Omental fat pad (tissue), 4 donors: ENCODE data around the gene MLC1. TPM values are rescaled to one million over a fixed set of nuclear protein-coding genes. Genes with fewer than 3 reads are reported as not detected.

ENCODE experiments used
- ATAC-seq: fragments of 150-250 bp; one replicate; pipeline ENCODE4 v1.9.1; 2016; ENCODE audit warnings: mild to moderate bottlenecking, moderate library complexity; ENCODE audit not compliant: low FRiP score
- DNase-seq: peaks from one replicate; pipeline ENCODE4 v3.0.0-alpha.2; 2019; ENCODE audit warnings: low spot score
- total RNA-seq, 4 donors: library from RNA; depleted of rRNA; stranded (reverse); fragments of >200 nt; gene quantifications; one replicate each; pipeline ENCODE4 v1.1.0, GENCODE V29; 2016
- TF ChIP-seq, protein P1 (sequence below), 3 donors: fragments of 450-650 bp; IDR thresholded peaks; one replicate each; pipeline ENCODE4 v1.5.1; 2016 to 2017; ENCODE audit warnings: antibody characterized with exemption in 3 of 3, mild to moderate bottlenecking in 3 of 3, moderate library complexity in 2 of 3

Gene MLC1
- total RNA-seq, 4 donors from 2014 or later = 0.44 TPM; not detected in 3

DNA sequence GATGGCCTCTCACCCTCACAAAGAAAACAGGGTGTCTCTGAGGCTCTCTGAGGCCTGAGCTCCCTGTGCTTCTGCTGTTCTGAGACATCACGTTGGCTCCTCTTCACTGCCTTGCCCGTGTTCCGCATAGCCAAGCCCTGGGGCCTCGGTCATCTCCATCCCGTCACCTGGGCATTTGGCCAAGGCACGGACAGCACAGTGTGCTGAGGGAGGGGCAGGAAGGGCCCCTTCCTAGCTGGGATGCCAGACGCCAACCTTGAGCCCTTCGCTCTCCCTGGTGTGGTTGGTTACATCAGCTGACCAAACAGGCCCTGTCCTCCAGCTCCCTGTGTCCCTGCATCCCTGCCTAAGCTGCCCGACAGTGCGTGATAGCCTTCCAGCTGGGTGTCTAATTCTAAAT lies 30.5 kb upstream of the MLC1 start:
- TF ChIP-seq, protein P1, sequence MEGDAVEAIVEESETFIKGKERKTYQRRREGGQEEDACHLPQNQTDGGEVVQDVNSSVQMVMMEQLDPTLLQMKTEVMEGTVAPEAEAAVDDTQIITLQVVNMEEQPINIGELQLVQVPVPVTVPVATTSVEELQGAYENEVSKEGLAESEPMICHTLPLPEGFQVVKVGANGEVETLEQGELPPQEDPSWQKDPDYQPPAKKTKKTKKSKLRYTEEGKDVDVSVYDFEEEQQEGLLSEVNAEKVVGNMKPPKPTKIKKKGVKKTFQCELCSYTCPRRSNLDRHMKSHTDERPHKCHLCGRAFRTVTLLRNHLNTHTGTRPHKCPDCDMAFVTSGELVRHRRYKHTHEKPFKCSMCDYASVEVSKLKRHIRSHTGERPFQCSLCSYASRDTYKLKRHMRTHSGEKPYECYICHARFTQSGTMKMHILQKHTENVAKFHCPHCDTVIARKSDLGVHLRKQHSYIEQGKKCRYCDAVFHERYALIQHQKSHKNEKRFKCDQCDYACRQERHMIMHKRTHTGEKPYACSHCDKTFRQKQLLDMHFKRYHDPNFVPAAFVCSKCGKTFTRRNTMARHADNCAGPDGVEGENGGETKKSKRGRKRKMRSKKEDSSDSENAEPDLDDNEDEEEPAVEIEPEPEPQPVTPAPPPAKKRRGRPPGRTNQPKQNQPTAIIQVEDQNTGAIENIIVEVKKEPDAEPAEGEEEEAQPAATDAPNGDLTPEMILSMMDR (IDR thresholded peaks at IDR 0.05) = no peak
- ATAC-seq (no peak), DNase-seq (no peak)

DNA sequence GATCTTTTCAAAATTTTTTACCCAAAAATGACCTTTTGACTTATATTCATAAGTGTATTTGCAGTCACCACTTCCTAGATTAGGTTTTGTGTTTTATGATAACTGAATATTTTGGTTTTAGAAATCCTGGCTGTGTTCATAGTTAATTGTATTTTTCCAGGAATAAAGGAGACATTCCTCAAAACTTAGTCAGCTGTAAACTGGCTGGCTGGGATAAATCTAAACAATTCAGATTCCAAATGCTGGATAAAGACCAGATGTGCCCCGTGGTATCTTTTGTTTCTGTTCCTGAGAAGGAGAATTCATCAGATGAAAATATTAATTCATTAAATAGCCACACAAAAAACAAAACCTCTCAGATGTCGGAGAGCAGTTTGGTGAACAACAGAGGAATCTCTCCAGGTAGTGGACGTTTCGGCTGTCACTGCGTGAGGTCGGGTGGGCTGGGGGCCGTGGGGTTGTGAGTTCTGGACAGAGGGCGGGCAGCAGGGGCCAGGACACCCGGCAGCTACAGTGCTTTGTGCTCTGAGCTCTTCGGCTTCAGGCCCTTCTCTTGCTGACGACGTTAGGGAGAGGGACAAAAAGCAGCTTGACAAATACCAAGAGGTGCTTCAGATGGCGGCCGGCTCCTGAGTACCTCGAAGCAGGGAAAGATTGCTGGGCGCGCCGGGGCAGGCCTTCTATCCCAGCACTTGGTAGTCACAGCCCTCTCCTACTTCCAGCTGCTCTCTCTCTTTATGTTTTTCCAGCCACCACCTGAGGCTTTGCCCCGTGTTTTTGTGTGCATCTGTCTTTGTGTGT lies 29.2 kb upstream of the MLC1 start:
- DNase-seq = no peak
- TF ChIP-seq, protein P1 (IDR thresholded peaks at IDR 0.05) = no peak
- ATAC-seq = no peak

DNA sequence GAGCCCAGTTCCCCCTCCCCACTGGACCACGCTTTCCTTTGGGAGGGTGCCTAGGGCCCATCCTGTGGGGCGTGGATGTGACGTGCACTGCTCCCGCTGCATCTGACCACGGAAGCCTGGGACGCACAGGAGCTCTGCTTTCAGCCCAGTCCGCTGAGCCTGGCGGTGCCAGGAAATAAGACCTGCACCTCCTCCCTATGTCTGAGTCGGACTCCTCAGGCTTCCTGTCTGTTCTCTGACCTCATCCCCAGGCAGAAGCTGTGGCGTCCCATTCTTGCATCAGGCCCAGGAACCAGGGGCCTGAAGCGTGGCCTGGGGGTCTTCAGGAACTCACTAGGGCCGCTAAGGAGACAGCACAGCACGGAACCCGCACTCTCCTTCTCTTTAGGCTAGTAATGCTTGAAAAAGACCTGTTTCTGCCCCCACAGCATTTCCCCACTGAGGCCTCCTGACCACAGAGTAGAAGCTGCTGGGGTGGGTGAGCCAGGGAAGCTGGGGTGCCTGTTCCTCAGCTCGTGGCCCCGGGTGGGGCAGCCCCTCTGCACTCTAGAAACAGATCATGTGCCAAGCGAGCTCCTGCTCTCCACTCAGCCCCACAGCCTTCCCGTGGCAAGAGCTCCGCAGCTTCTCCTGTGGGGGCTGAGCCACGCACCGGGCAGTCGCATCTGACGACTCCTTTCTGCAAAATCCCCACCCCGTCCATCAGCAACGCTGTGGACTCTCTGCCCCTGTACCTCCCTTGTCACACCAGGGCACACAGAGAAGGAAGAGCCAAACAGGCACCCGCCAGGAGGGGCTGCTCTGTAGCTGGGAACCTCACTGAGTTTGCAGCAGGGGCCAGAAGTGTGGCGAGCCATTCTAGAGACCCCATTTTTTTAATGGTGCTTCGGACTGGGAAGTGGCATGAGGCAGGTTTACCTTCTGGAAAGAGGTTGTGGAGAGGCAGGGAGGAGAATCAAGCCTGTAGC lies 27.2 kb upstream of the MLC1 start:
- ATAC-seq = peak; percentile 70
- DNase-seq = no peak
- TF ChIP-seq, protein P1 (IDR thresholded peaks at IDR 0.05) = no peak

DNA sequence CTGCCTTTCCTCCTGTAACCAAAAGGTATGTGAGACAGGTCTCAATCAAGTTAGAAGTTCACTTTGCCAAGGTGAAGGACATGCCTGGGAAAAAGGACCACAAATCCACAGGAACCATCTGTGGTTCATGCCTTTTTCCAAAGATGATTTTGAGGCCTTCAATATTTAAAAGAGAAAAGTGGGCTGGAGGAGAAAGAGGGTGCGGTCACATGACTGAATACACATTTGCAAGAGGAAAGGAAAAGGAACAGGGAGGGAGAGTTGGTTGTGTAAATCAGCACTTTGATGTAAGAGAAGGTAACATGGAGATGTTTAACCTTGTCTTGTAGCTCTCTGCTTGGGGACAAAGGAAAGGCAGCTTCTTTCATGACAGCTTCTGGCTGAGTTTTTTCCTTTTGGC lies 25.8 kb upstream of the MLC1 start:
- TF ChIP-seq, protein P1 (IDR thresholded peaks at IDR 0.05) = no peak
- ATAC-seq = no peak
- DNase-seq = no peak

DNA sequence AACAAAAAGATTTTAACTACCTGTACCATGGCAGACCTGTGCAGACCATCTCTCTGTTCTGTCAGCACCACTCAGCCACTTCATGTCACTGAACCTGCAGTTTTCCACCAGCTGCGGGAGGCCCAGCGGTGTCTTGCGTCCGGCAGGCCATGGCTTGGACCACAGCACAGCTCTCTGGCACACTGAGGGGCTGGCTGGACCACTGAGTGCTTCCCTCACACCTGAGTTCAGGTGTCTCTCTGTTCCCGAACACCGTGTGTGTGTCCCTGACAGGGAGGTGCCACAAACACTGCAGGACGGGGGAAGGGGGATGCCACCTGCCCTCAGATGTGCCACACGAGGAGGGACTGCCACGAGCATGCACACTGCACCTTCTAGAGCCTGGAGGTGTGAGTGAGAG lies 22.3 kb upstream of the MLC1 start:
- ATAC-seq (no peak), DNase-seq (no peak)
- TF ChIP-seq, protein P1 (IDR thresholded peaks at IDR 0.05) = no peak

DNA sequence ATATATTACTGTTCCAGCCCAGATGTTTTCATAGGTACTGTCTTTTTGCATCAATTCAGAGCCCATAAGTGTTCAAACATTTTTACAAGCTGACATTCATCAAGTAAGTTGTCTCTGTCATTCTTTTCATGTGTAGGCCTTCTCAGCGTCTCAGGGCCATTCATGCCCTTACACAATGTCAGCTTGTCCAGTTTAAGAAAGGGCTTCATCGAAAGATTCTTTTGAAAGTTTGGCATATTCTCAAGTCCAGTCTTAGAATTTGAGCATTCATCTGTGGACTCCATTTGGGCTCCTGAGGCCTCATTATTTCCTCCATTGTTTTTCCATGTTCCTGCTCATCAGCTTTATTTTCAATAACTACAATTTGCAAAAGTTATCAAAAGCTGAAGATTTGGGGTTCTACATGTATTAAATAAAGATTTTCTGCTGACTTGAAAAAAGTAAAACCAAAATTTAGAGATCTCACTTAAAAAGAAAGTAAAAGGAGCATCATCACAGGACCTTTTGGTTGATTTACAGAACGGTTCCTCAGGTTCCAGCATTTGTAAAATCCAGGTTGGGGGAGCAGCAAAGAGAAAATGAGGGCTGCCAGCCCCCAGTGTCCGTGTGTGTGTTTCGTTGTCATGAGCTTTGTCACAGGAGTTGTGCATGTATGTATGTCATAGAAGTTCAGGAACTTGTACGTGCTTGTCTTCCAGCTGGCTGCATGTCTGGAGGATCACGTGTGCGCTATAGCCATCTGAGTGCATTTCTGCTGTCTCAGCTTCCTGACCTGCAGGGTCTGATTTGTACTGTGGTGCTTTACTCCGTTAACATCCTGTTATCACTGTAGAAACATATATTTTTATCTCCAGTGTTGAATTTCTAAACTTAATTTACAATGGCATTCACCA lies 20.2 kb upstream of the MLC1 start:
- TF ChIP-seq, protein P1 (IDR thresholded peaks at IDR 0.05) = no peak
- ATAC-seq (no peak), DNase-seq (no peak)
